Stomach (tissue), 9 donors: ENCODE results near the gene SHC1. TPM values are rescaled to one million over a fixed set of nuclear protein-coding genes. Genes with fewer than 3 reads are reported as not detected.

Source experiments
- DNase-seq, 2 donors: peaks; one replicate each; pipeline versions ENCODE4 v3.0.0 to v3.0.0-alpha.2; 2013 to 2019
- H3K27ac ChIP-seq, 5 donors: fragments of 200-600 bp in 4 of 5; sonication (generic) in 4 of 5; one replicate each; pipeline ENCODE4 v1.5.1; 2013 to 2019; ENCODE audit warnings: mild to moderate bottlenecking in 1 of 5, moderate library complexity in 1 of 5
- H3K27me3 ChIP-seq, 3 donors: fragments of 200-600 bp; sonication (generic); one replicate each; pipeline ENCODE4 v1.5.1; 2017 to 2019; ENCODE audit warnings: mixed run types in 1 of 3
- H3K36me3 ChIP-seq, 4 donors: fragments of 200-600 bp; sonication (generic); 1 replicate in 3 of 4; 2 replicates in 1 of 4; pipeline ENCODE4 v1.5.1; 2016 to 2019
- H3K4me1 ChIP-seq, 4 donors: fragments of 200-600 bp; sonication (generic); one replicate each; pipeline ENCODE4 v1.5.1; 2016 to 2019
- H3K4me3 ChIP-seq, 4 donors: fragments of 200-600 bp; sonication (generic) in 3 of 4; one replicate each; pipeline ENCODE4 v1.5.1; 2016 to 2019; ENCODE audit warnings: mild to moderate bottlenecking in 1 of 4
- H3K9me3 ChIP-seq, 4 donors: fragments of 200-600 bp; sonication (generic); one replicate each; pipeline ENCODE4 v1.5.1; 2016 to 2019
- CTCF ChIP-seq, 7 experiments: fragments of 450-650 bp in 4 of 7; fragments of 200-600 bp in 3 of 7; sonication (generic) in 3 of 7; IDR thresholded peaks; one replicate each; pipeline ENCODE4 v1.5.1; 2016 to 2019; ENCODE audit warnings: antibody characterized with exemption in 7 of 7, control low read depth in 2 of 7, mild to moderate bottlenecking in 1 of 7
- EP300 ChIP-seq: sonication (generic); formaldehyde crosslinking; IDR thresholded peaks from one replicate; pipeline ENCODE4 v1.6.1; 2017; ENCODE audit warnings: antibody characterized with exemption
- POLR2A ChIP-seq, 4 donors: fragments of 450-650 bp; IDR thresholded peaks; one replicate each; pipeline ENCODE4 v1.6.1; 2016; ENCODE audit warnings: antibody characterized with exemption in 4 of 4, control low read depth in 2 of 4, mild to moderate bottlenecking in 1 of 4, moderate library complexity in 1 of 4
- POLR2AphosphoS5 ChIP-seq, 3 donors: sonication (generic); formaldehyde crosslinking; IDR thresholded peaks; one replicate each; pipeline ENCODE4 v1.6.1; 2016; ENCODE audit warnings: antibody characterized with exemption in 3 of 3
- WGBS, 5 donors: extraction: QIAGEN DNeasy Blood & Tissue Kit in 3 of 5; methylation state at CpG; one replicate each; pipeline versions ENCODE4 v1.1.5 to v1.1.7; 2013 to 2018; 5-methylcytosine and 5-hydroxymethylcytosine counted together
- intact Hi-C: fragments of 100-400 bp; cut with DNase I; formaldehyde crosslinking; loops from one replicate; pipeline ENCODE4 v1.15.1; 2023; ENCODE audit warnings: low total_unique reads
- polyA plus RNA-seq, 3 donors: library from polyadenylated mRNA; stranded (reverse); fragments of 200-250 nt; gene quantifications; one replicate each; pipeline ENCODE4 v1.2.3, GENCODE V29; 2013
- total RNA-seq, 5 donors: library from RNA; depleted of rRNA; stranded (reverse); fragments of >200 nt; gene quantifications; one replicate each; pipeline versions ENCODE4 v1.1.0 to v1.2.3, GENCODE V29; 2014 to 2016
- donor health status: healthy with polysubstance abuse.
- donor health status: Bipolar disorder and iron deficiency.
- donor health status: healthy.

Gene SHC1
- total and polyA plus RNA-seq, 8 donors = 23.2 to 81.1 (median 58.0) TPM

GRCh38 chr1:155015527-155016230 is 45.1 kb upstream of the SHC1 start:
- H3K4me3 ChIP-seq = no peak overlapping the region
- WGBS, 5 donors = 72 to 76% (median 73%) methylated on average over 9 to 16 of the region's 16 CpGs
- H3K27me3 ChIP-seq = no peaks in the 10 kb centered on the region
- DNase-seq = no peak
- H3K27ac ChIP-seq = peak overlapping the region; percentile 83 to 100 (median 92)
- H3K4me1 ChIP-seq = peaks cover 53 to 86% (median 79%) of the 10 kb centered on the region in 4 donors
- TF ChIP-seq POLR2AphosphoS5 (IDR thresholded peaks at IDR 0.05) = peak in 1 of 3 donors; percentile 15
- no peak for TF ChIP-seq POLR2A (IDR thresholded peaks at IDR 0.05)
- peaks cover 28 to 53% (median 43%) of the 10 kb centered on the region in 4 donors for H3K36me3 ChIP-seq
- no peaks in the 10 kb centered on the region for H3K9me3 ChIP-seq
- intact Hi-C loops = loop anchor here (10.0 kb wide), 1 partner anchor 51 kb away; the partner anchor contains the start of gene PYGO2

- Histone ChIP-seq H3K27me3 (no peaks in the 10 kb centered on the region), H3K9me3 (no peaks in the 10 kb centered on the region), H3K4me1 (peaks cover 61 to 94% (median 86%) of the 10 kb centered on the region in 4 donors), H3K27ac (peak overlapping the region in 4 of 5 donors; percentile 83 to 100 (median 99)), H3K4me3 (no peak overlapping the region), H3K36me3 (peaks cover 28 to 56% (median 44%) of the 10 kb centered on the region in 4 donors)
- 84 to 92% (median 88%) methylated on average over 17 to 31 of the region's 31 CpGs for WGBS, 5 donors
- no peak for TF ChIP-seq CTCF (IDR thresholded peaks at IDR 0.05)
- TF ChIP-seq POLR2A (IDR thresholded peaks at IDR 0.05) = no peak
- TF ChIP-seq POLR2AphosphoS5 (IDR thresholded peaks at IDR 0.05) = no peak
- TF ChIP-seq EP300 = no peak
- DNase-seq = no peak
- intact Hi-C loops = loop anchor here (10.0 kb wide), 1 partner anchor 50 kb away; the partner anchor contains the start of gene PYGO2
Measured at GRCh38 chr1:155014709-155015508, 44.4 kb upstream of the SHC1 start.

GRCh38 chr1:155013632-155014031 is 43.1 kb upstream of the SHC1 start:
- Histone ChIP-seq H3K27ac (peak overlapping the region; percentile 63 to 100 (median 99)), H3K9me3 (no peaks in the 10 kb centered on the region), H3K36me3 (peaks cover 28 to 56% (median 44%) of the 10 kb centered on the region in 4 donors), H3K27me3 (no peaks in the 10 kb centered on the region), H3K4me1 (peaks cover 73 to 98% (median 96%) of the 10 kb centered on the region in 4 donors), H3K4me3 (peak overlapping the region in 1 of 4 donors; percentile 3)
- intact Hi-C loops = loop anchor here (10.0 kb wide), 1 partner anchor 49 kb away; the partner anchor contains the start of gene PYGO2
- 26 to 39% (median 33%) methylated on average over 6 to 8 of the region's 8 CpGs for whole genome bisulfite sequencing, 5 donors
- peak in 1 of 2 donors; percentile 32 for DNase-seq
- no peak for TF ChIP-seq POLR2AphosphoS5 (IDR thresholded peaks at IDR 0.05)
- TF ChIP-seq EP300 = no peak
- no peak for TF ChIP-seq CTCF (IDR thresholded peaks at IDR 0.05)
- no peak for TF ChIP-seq POLR2A (IDR thresholded peaks at IDR 0.05)

- TF ChIP-seq CTCF (IDR thresholded peaks at IDR 0.05) (no peak), EP300 (no peak)
- Histone ChIP-seq H3K36me3 (peaks cover 28 to 53% (median 44%) of the 10 kb centered on the region in 4 donors), H3K27ac (peak overlapping the region; percentile 63 to 100 (median 99)), H3K9me3 (no peaks in the 10 kb centered on the region), H3K27me3 (no peaks in the 10 kb centered on the region), H3K4me1 (peaks cover 75 to 98% (median 95%) of the 10 kb centered on the region in 4 donors), H3K4me3 (peak overlapping the region in 1 of 4 donors; percentile 47)
- intact Hi-C loops = loop anchor here (10.0 kb wide), 1 partner anchor 48 kb away; the partner anchor contains the start of gene PYGO2
- WGBS, 5 donors = 38 to 67% (median 45%) methylated on average over 3 of the region's 3 CpGs
- DNase-seq = no peak
Measured at GRCh38 chr1:155012776-155013602, 42.4 kb upstream of the SHC1 start.
